PC-3 (cell line): ENCODE measurements around the gene CCL18.

Experiments
- CTCF ChIP-seq: fragments of 300-600 bp; sonication (generic); conservative IDR thresholded peaks from 2 replicates; pipeline ENCODE4 v1.5.1; 2017; ENCODE audit warnings: antibody characterized with exemption, low read depth, mild to moderate bottlenecking, low read length
- EZH2 ChIP-seq: fragments of 300-600 bp; sonication (generic); IDR thresholded peaks from one replicate; pipeline ENCODE4 v1.6.1; 2017; ENCODE audit warnings: antibody characterized with exemption, mild to moderate bottlenecking, low read length; ENCODE audit not compliant: unreplicated experiment
- EZH2phosphoT487 ChIP-seq: fragments of 300-600 bp; sonication (generic); IDR thresholded peaks from 2 replicates; pipeline ENCODE4 v1.6.1; 2018; ENCODE audit warnings: mild to moderate bottlenecking, antibody characterized with exemption, low read length, borderline replicate concordance

GRCh38 chr17:36107660-36108059 lies 43.6 kb downstream of the CCL18 start:
- TF ChIP-seq CTCF: no peak
- no peak for TF ChIP-seq EZH2
- no peak for TF ChIP-seq EZH2phosphoT487
